ENCODE results near the gene OR4C11. TPM values are rescaled to one million over a fixed set of nuclear protein-coding genes. Genes with fewer than 3 reads are reported as not detected.

OR4C11 gene
- total RNA-seq, 1 experiment from 2014 or later, result not detected

DNA sequence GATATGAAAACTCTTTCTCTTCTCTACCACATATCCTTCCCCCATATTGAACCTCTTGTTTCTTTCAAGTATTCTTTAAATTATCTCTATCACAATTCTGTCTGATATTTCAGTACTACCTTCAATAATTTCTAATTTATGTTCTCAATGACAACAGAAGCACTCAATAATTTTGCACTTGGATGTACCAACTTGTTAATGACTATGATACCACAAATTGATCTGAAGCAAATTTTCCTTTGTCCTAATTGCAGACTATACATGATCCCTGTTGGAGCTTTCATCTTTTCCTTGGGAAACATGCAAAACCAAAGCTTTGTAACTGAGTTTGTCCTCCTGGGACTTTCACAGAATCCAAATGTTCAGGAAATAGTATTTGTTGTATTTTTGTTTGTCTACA, 53.3 kb downstream of the OR4C11 start, which contains the start of gene OR4C15:
Gene OR4C15, plus strand, starts transcription at position 301 of the 400 bp plus-strand sequence. Its CDS starts 0 bp downstream, at position 301.
- ChIA-PET CTCF (no interaction called here), POLR2A (interaction anchor here (0.5 kb wide), 1 partner anchor 901 kb away, joined by 8 read pairs; no protein-coding TSS in a partner anchor)
- TF ChIP-seq, protein P1, sequence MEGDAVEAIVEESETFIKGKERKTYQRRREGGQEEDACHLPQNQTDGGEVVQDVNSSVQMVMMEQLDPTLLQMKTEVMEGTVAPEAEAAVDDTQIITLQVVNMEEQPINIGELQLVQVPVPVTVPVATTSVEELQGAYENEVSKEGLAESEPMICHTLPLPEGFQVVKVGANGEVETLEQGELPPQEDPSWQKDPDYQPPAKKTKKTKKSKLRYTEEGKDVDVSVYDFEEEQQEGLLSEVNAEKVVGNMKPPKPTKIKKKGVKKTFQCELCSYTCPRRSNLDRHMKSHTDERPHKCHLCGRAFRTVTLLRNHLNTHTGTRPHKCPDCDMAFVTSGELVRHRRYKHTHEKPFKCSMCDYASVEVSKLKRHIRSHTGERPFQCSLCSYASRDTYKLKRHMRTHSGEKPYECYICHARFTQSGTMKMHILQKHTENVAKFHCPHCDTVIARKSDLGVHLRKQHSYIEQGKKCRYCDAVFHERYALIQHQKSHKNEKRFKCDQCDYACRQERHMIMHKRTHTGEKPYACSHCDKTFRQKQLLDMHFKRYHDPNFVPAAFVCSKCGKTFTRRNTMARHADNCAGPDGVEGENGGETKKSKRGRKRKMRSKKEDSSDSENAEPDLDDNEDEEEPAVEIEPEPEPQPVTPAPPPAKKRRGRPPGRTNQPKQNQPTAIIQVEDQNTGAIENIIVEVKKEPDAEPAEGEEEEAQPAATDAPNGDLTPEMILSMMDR (IDR thresholded peaks at IDR 0.05), result no peak
- TF ChIP-seq SIN3A (IDR thresholded peaks at IDR 0.05; ENCODE audit: borderline replicate concordance, insufficient read depth, low read depth, low read length), result no peak
- no peak for TF ChIP-seq POLR2AphosphoS5 (IDR thresholded peaks at IDR 0.05; ENCODE audit: low read depth, low read length)
- no peak within 1 kb of the TSS for H3K27ac ChIP-seq (ENCODE audit: low read length)
- in situ Hi-C loops (cut with HindIII; ENCODE audit: low pct_unique_long_range_greater_than_20kb, low sequenced_read_pairs) (no loop called here), intact Hi-C loops (cut with micrococcal nuclease; ENCODE audit: unreplicated experiment) (no loop called here)
- no peaks in the 10 kb centered on the region for H3K4me1 ChIP-seq (ENCODE audit: control insufficient read depth, insufficient read depth, low read length)
- no peaks in the 10 kb centered on the region for H3K27me3 ChIP-seq (ENCODE audit: control insufficient read depth, insufficient read depth, low read length)
- no peaks in the 10 kb centered on the region for H3K36me3 ChIP-seq (ENCODE audit: control insufficient read depth, insufficient read depth, low read length)
- ATAC-seq (no peak), DNase-seq (ENCODE audit: low read depth, low spot score) (no peak)
- H3K9me3 ChIP-seq (ENCODE audit: control insufficient read depth, insufficient read depth, low read depth, low read length), result no peaks in the 10 kb centered on the region
- BruUV-seq (replicated peaks), result no TSS peak
- no peak within 1 kb of the TSS for H3K4me3 ChIP-seq (ENCODE audit: low read depth in 2 of 2, low read length in 2 of 2)

Other genes starting within 250 kb of the OR4C11 start
- gene OR4A15, start 239.7 kb downstream of the OR4C11 start, total RNA-seq (2021; ENCODE audit: unreplicated experiment), result not detected
- gene OR4C15, start 53.2 kb downstream of the OR4C11 start, total RNA-seq (2021; ENCODE audit: unreplicated experiment), result not detected
- not detected for gene OR4C16, start 35.5 kb downstream of the OR4C11 start, total RNA-seq (2021; ENCODE audit: unreplicated experiment)
- not detected for gene OR4P4, start 27.5 kb upstream of the OR4C11 start, total RNA-seq (2021; ENCODE audit: unreplicated experiment)
- not detected for gene OR4S2, start 40.7 kb upstream of the OR4C11 start, total RNA-seq (2021; ENCODE audit: unreplicated experiment)
- gene OR4C6, start 54.6 kb upstream of the OR4C11 start, total RNA-seq (2021; ENCODE audit: unreplicated experiment), result not detected
- gene OR5D13, start 165.8 kb upstream of the OR4C11 start, total RNA-seq (2021; ENCODE audit: unreplicated experiment), result not detected
- not detected for gene OR5D14, start 187.9 kb upstream of the OR4C11 start, total RNA-seq (2021; ENCODE audit: unreplicated experiment)
- gene OR5L1, start 203.7 kb upstream of the OR4C11 start, total RNA-seq (2021; ENCODE audit: unreplicated experiment), result not detected
- not detected for gene OR5D18, start 212.0 kb upstream of the OR4C11 start, total RNA-seq (2021; ENCODE audit: unreplicated experiment)
- gene OR5L2, start 219.6 kb upstream of the OR4C11 start, total RNA-seq (2021; ENCODE audit: unreplicated experiment), result not detected
- gene OR5D16, start 231.1 kb upstream of the OR4C11 start, total RNA-seq (2021; ENCODE audit: unreplicated experiment), result not detected

Measured in Panc1 (cell line).